ENCODE data around the gene TTLL9. TPM values are rescaled to one million over a fixed set of nuclear protein-coding genes. Genes with fewer than 3 reads are reported as not detected.
"Not testable (repeated sequence)": the region's sequence is repeated elsewhere in the genome, so short reads cannot be mapped to it uniquely, and the experiment has no call there.

The TTLL9 gene
- total and polyA plus RNA-seq, 2 donors (not counting 1 experiment from before 2014, with no cell fraction given): 0.74 to 0.76 TPM

GRCh38 chr20:31827059-31827458, 43.4 kb upstream of the TTLL9 start:
- Histone ChIP-seq H3K9ac (ENCODE audit: low read length) (no peak overlapping the region), H3K79me2 (ENCODE audit: control insufficient read depth, insufficient read depth, low read length) (no peaks in the 10 kb centered on the region), H3K27me3 (replicated peaks in 1 of 4; ENCODE audit: control extremely low read depth in 1 of 4, control insufficient read depth in 3 of 4, insufficient read depth in 4 of 4, low read length in 3 of 4) (peaks cover 0 to 9% (median 0%) of the 10 kb centered on the region in 4 experiments), H3K36me3 (replicated peaks in 1 of 2; ENCODE audit: control extremely low read depth in 1 of 2, control insufficient read depth in 1 of 2, extremely low read depth in 1 of 2, insufficient read depth in 2 of 2, low read length in 1 of 2) (no peaks in the 10 kb centered on the region), H3K4me3 (ENCODE audit: control extremely low read depth in 1 of 5, extremely low read depth in 1 of 5, insufficient read depth in 1 of 5, low read depth in 2 of 5, low read length in 4 of 5) (no peak overlapping the region), H3K4me1 (ENCODE audit: control insufficient read depth in 2 of 2, insufficient read depth in 2 of 2, low read length in 2 of 2) (peaks cover 6 to 8% of the 10 kb centered on the region in 2 donors), H4K20me1 (ENCODE audit: control insufficient read depth, insufficient read depth, low read length, poor library complexity, severe bottlenecking) (no peaks in the 10 kb centered on the region), H3K27ac (ENCODE audit: low read length in 2 of 2) (no peak overlapping the region), H3K4me2 (replicated peaks; ENCODE audit: low read depth, low read length, poor library complexity, severe bottlenecking) (no peak overlapping the region), H3K9me3 (ENCODE audit: control extremely low read depth in 1 of 3, control insufficient read depth in 2 of 3, insufficient read depth in 1 of 3, low read length in 2 of 3) (no peaks in the 10 kb centered on the region), H2AFZ (ENCODE audit: insufficient read depth, low read depth, low read length, poor library complexity, severe bottlenecking) (no peak overlapping the region)
- no peak for ATAC-seq (ENCODE audit: low read depth)
- Mint-ChIP-seq H3K27me3 (peaks cover 3% of the 10 kb centered on the region), H3K27ac (no peak overlapping the region), H3K9me3 (ENCODE audit: insufficient read depth) (no peaks in the 10 kb centered on the region), H3K4me1 (peaks cover 12% of the 10 kb centered on the region), H3K4me3 (no peak overlapping the region)
- ChIA-PET CTCF (interaction anchor here (0.8 to 1.1 kb wide), 2 partner anchors 11 to 20 kb away, joined by 3 to 4 read pairs; no protein-coding TSS in a partner anchor), POLR2A (no interaction called here)
- TF ChIP-seq CTCF (IDR thresholded peaks at IDR 0.05) (no peak), EZH2 (IDR thresholded peaks at IDR 0.05; ENCODE audit: borderline replicate concordance, insufficient read depth, low read depth, low read length, poor library complexity, severe bottlenecking) (no peak)
- 82% methylated on average over 2 of the region's 2 CpGs for WGBS (ENCODE audit: insufficient coverage)
- intact Hi-C loops (cut with micrococcal nuclease): no loop called here
- DNase-seq: no peak

- H3K27me3 Mint-ChIP-seq: not testable (repeated sequence)
These were observed 42.4 kb upstream of the TTLL9 start for GRCh38 chr20:31828016-31828415.

More at GRCh38 chr20:31828016-31828415, 42.4 kb upstream of the TTLL9 start:
- H3K4me1 ChIP-seq (ENCODE audit: control insufficient read depth in 2 of 2, insufficient read depth in 2 of 2, low read length in 2 of 2); POLR2A ChIA-PET; H3K9ac ChIP-seq (ENCODE audit: low read length); H4K20me1 ChIP-seq (ENCODE audit: control insufficient read depth, insufficient read depth, low read length, poor library complexity, severe bottlenecking); H3K9me3 ChIP-seq (ENCODE audit: control extremely low read depth in 1 of 3, control insufficient read depth in 2 of 3, insufficient read depth in 1 of 3, low read length in 2 of 3); H3K4me2 ChIP-seq (replicated peaks; ENCODE audit: low read depth, low read length, poor library complexity, severe bottlenecking); H2AFZ ChIP-seq (ENCODE audit: insufficient read depth, low read depth, low read length, poor library complexity, severe bottlenecking); CTCF ChIA-PET; H3K4me1 Mint-ChIP-seq; H3K27ac Mint-ChIP-seq; H3K27me3 ChIP-seq (replicated peaks in 1 of 4; ENCODE audit: control extremely low read depth in 1 of 4, control insufficient read depth in 3 of 4, insufficient read depth in 4 of 4, low read length in 3 of 4); H3K36me3 ChIP-seq (replicated peaks in 1 of 2; ENCODE audit: control extremely low read depth in 1 of 2, control insufficient read depth in 1 of 2, extremely low read depth in 1 of 2, insufficient read depth in 2 of 2, low read length in 1 of 2); H3K9me3 Mint-ChIP-seq (ENCODE audit: insufficient read depth); DNase-seq; H3K4me3 Mint-ChIP-seq; H3K79me2 ChIP-seq (ENCODE audit: control insufficient read depth, insufficient read depth, low read length); intact Hi-C loops (cut with micrococcal nuclease); H3K27ac ChIP-seq (ENCODE audit: low read length in 2 of 2); ATAC-seq (ENCODE audit: low read depth); H3K4me3 ChIP-seq (ENCODE audit: control extremely low read depth in 1 of 5, extremely low read depth in 1 of 5, insufficient read depth in 1 of 5, low read depth in 2 of 5, low read length in 4 of 5): not testable (repeated sequence)
- WGBS (ENCODE audit: insufficient coverage): 100% methylated on average over 7 of the region's 11 CpGs

All from B cell (primary cell).